GM12878 (cell line): ENCODE measurements around the gene PPP2R3A.

ENCODE experiments used
- ATF3 ChIP-seq: IDR thresholded peaks from 2 replicates; pipeline ENCODE4 v1.6.1; 2011; ENCODE audit warnings: low read depth, mild to moderate bottlenecking, low read length, moderate library complexity, borderline replicate concordance; ENCODE audit errors: extremely low read depth
- BHLHE40 ChIP-seq, 2 experiments: fragments of 450-650 bp in 1 of 2; IDR thresholded peaks; 2 replicates each; pipeline ENCODE4 v1.6.1; 2011 to 2017; ENCODE audit warnings: low read depth in 2 of 2, borderline replicate concordance in 1 of 2, improper control_type of control experiment in 1 of 2, low read length in 1 of 2, mild to moderate bottlenecking in 1 of 2
- CREB1 ChIP-seq: IDR thresholded peaks from 2 replicates; pipeline ENCODE4 v1.6.1; 2012; ENCODE audit warnings: low read depth, mild to moderate bottlenecking, inconsistent platforms
- CTCF ChIP-seq, 3 experiments: IDR thresholded peaks in 2 of 3; conservative IDR thresholded peaks in 1 of 3; 2 replicates each; pipeline ENCODE4 v1.5.1; 2011; ENCODE audit warnings: low read depth in 3 of 3, low read length in 3 of 3, mild to moderate bottlenecking in 3 of 3, control low read depth in 2 of 3, moderate library complexity in 2 of 3, inconsistent platforms in 1 of 3, mixed read lengths in 1 of 3; ENCODE audit not compliant: control insufficient read depth in 2 of 3, insufficient read depth in 1 of 3; ENCODE audit errors: extremely low read depth in 1 of 3
- EGR1 ChIP-seq, 2 experiments: IDR thresholded peaks; 1 replicate in 1 of 2; 2 replicates in 1 of 2; pipeline ENCODE4 v1.6.1; 2011 to 2012; ENCODE audit warnings: low read depth in 2 of 2, low read length in 2 of 2, borderline replicate concordance in 1 of 2, mild to moderate bottlenecking in 1 of 2, moderate library complexity in 1 of 2
- FOXM1 ChIP-seq: IDR thresholded peaks from 2 replicates; pipeline ENCODE4 v1.6.1; 2012; ENCODE audit warnings: low read depth, mild to moderate bottlenecking, inconsistent platforms, low read length, moderate library complexity
- HDAC6 ChIP-seq: fragments of 200-600 bp; sonication (generic); IDR thresholded peaks from one replicate; pipeline ENCODE4 v1.8.0; 2017; ENCODE audit warnings: antibody characterized with exemption; ENCODE audit not compliant: unreplicated experiment
- POLR2AphosphoS5 ChIP-seq: IDR thresholded peaks from 2 replicates; pipeline ENCODE4 v1.6.1; 2011; ENCODE audit warnings: mild to moderate bottlenecking, low read length, inconsistent platforms
- SUZ12 ChIP-seq: fragments of 200-600 bp; sonication (generic); IDR thresholded peaks from one replicate; pipeline ENCODE4 v1.6.1; 2018; ENCODE audit warnings: antibody characterized with exemption, mild to moderate bottlenecking; ENCODE audit not compliant: unreplicated experiment
- YY1 ChIP-seq: IDR thresholded peaks from 2 replicates; pipeline ENCODE4 v1.6.1; 2011; ENCODE audit warnings: low read depth, mild to moderate bottlenecking, low read length

GRCh38 chr3:135994708-135995337 lies 29.3 kb downstream of the PPP2R3A start:
- TF ChIP-seq CREB1 = no peak
- no peak for TF ChIP-seq POLR2AphosphoS5
- no peak for TF ChIP-seq BHLHE40 (IDR thresholded peaks at IDR 0.05; ENCODE audit: borderline replicate concordance in 1 of 2, low read depth in 2 of 2, low read length in 1 of 2)
- no peak for TF ChIP-seq FOXM1
- TF ChIP-seq YY1 = no peak
- TF ChIP-seq ATF3 = no peak
- TF ChIP-seq HDAC6 = no peak
- TF ChIP-seq SUZ12 = no peak
- TF ChIP-seq EGR1 (IDR thresholded peaks at IDR 0.05; ENCODE audit: borderline replicate concordance in 1 of 2, low read depth in 2 of 2, low read length in 2 of 2) = no peak
- TF ChIP-seq CTCF (IDR thresholded peaks at IDR 0.05 in 2 of 3, conservative IDR thresholded peaks at IDR 0.05 in 1 of 3; ENCODE audit: control insufficient read depth in 2 of 3, extremely low read depth in 1 of 3, insufficient read depth in 1 of 3, low read depth in 3 of 3, low read length in 3 of 3) = no peak
